GM21423 (cell line): ENCODE results near the gene RAD51B.
"Not testable (repeated sequence)": the region's sequence is repeated elsewhere in the genome, so short reads cannot be mapped to it uniquely, and the experiment has no call there.

Experiments used
- ATAC-seq: cut with Tn5 transposase; IDR thresholded peaks from one replicate; pipeline ENCODE4 v1.9.1; 2021; ENCODE audit warnings: mild to moderate bottlenecking, moderate library complexity; ENCODE audit not compliant: unreplicated experiment

Gene RAD51B

DNA sequence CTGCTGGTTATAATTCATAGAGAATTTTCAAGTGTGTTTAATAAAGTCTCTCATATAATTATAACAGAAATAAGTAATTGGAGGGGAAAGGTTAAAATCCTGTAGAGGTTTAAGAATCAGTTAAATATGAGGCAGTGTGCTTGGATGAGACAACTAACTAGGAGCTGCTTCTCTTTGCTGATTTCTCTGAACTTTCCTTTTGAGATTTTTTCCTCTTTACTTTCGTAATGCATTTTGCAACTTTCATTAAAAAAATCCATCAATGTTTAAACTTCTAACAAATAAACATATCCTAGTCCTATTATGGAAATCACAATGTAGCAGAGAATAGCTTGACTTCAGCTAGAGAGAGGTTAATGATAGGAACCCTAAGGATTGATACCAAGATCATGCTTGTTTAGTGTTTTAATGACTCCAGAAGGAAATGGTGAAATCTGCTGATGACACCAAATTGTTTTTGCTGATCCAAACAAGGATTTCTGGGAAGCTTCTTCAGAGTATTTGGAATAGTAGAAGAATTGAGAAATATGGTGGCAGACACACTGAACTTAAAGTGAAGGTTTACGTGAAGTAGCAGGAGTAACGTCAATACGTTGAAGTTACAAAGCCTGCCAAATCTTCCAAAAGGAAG, 122.6 kb downstream of the RAD51B start:
- no peak for ATAC-seq

DNA sequence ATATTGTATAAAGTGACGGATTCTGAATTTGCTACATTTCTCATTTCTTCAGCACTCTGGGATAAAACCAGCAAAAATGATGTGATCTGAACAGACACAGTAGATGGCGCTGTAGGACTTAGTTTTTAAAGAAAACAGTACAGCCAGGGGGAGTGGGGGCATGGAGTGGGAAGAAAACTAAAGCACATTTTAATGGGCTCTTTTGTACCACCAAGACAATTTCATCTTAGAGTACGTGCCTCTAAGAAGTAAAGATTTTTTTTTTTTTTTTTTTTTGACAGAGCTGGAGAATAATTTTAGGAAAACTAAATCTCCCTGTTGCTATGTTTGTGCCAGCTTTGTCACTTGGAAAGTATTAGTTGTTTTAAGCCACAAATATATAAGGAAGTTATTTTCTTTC, 124.4 kb downstream of the RAD51B start:
- ATAC-seq, result no peak

DNA sequence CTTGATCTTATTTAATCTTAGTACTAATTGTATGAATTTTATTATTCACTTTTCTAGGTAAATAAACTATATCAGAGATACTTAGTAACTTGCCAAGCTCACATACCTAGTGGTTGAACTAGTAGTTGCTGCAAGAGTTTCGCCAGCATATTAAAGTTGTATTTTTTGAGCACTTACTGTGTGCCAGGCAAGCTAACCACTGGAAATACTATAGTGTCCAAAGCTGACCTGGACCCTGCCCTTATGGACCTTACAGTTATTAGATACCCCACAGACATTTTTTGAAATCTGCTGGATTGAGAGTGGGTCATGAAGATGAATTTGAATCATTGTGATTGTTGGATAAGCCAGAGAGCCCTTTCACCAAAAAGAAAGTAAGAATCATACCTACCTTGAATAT, 125.0 kb downstream of the RAD51B start:
- ATAC-seq, result no peak

DNA sequence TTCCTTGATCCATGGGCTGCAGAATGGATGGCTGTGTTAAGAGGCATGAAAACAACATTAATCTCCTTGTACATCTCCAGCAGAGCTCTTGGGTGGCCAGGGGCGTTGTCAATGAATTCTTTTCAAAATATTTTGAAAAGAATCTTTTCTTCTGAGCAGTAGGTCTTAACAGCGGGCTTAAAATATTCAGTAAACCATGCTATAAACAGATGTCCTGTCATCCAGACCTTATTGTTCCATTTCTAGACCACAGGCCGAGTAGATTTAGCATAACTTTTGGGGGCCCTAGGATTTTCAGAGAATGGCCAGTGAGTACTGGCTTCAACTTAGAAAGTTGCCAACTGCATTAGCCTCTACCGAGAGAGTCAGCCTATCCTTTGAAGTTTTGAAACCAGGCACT, 130.2 kb downstream of the RAD51B start:
- no peak for ATAC-seq

DNA sequence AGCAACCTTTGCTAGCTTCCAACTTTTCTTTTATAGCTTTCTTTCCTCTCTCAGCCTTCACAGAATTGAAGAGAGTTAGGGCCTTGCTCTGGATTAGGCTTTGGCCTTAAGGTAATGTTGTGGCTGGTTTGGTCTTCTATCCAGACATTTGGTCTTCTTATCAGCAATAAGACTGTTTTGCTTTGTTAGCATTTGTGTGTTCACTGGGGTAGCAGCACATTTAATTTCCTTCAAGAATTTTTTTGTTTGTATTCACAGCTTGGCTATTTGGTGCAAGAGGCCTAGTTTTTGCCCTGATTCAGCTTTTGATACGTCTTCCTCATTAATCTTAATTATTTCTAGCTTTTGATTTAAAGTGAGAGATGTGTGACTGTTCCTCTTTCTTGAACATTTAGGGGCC, 130.8 kb downstream of the RAD51B start:
- ATAC-seq, result no peak

DNA sequence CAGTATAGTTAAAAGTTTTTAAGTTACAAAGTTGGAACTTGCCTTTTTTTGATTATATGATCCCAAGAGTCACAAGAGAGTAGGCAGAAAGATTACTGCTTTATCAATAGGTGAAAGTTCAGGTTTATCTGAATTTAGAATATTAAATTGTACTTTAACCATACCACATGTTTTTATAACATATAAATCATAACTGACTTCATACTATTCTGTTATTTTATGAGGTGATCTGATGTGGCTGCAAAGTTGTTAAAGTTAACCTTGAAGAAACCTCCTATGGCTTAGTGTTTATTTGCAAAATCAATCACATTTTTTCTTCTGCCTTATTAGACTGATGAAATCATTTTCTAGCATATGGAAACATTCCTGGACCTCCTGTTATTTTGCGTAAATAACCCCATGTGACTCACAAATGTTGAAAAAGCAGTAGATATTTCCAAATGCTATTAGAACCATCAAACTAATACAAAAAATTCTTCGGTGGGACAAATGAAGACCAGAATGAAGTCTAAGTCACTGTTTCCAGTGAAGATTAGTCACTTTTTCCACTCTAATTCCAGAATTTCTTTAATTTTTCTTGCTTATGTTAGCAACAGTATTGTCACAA, 132.1 kb downstream of the RAD51B start:
- no peak for ATAC-seq

DNA sequence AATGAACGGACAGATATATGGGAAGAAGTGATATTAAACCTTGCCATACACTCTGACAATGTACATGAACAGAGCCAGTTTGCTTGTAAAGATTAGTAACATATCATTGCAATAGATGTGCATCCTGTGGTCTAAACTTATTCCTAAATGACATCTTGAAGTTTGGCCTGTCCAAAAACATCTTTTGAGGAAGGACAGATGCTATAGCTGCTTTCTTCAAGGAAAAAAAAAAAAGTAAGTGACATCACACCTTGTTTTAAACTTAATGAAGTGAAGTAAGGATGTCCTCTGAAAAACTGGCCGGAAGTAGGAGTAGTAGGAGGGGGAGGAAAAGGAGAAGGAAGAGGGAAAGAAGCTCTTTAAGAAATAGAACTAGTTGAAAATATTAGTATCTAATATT, 132.8 kb downstream of the RAD51B start:
- ATAC-seq, result no peak

DNA sequence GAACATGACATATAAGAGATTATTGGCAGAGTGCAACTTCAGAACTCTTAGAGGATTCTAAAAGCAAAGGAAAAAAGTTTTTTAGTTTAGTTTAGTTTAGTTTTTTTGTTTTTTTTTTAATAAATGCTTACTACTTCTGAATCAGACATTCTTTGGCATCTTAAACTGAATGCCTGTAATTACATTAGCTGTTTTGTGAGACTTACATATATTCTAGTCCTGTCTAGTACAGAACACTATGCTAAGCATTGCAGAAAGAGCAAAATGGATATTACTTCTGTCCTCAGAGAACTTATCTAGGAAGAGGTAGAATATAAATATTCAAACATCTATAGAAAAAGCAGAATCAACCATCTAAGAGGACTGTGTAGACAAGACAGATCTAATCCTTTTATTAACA, 133.2 kb downstream of the RAD51B start:
- no peak for ATAC-seq

DNA sequence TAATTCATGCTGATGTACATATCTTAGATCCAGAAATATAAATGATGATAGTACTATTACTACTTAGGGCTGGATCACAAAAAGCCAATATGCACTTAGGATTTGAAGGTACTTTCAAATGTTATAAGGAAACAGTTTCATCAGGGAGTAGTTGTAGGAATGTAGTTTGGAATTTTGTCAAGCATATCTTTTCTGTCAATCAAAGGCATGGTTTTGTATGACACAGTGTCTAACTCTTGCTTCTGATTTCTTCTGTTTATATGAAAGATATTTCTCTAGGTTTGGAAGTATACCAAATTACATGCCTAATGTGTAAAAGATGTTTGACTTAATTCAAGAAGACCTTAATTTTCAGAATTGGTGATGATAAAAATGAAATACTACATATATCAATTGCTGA, 135.7 kb downstream of the RAD51B start:
- ATAC-seq, result no peak

DNA sequence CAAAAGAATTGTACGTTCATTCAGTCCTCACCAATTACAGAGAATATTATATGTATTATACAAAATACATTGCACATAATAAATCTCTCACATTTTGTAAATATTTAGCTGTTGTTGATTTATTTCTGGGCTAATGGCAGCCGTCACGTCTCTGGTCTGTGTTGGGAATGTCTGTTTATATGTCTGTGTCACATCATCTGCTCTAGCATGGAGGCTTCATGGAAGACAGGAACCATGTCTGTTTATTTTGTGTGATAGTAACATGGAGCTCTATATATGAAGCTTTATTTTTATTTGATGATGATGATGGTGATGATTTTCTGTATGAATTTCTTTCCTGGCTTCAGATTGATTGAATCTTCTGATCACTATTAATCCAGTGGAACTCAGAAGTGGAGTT, 138.4 kb downstream of the RAD51B start:
- ATAC-seq, result no peak

DNA sequence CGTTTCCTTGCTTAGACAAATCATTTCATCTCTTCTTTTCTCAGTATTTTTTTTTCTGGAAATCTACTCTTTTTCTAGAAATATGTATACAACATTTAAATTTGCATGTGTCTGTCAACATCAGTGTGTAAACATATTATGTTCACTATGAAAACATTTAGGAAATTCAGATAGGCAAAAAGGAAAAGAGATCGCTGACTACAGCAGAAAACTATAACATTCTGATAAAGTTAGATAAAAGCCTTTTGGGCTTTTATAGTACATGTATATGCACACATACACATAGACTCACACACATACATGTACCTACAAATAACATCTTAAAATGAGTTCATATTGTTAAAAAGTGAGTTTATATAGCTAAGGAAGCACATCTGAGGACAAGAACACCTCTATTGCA, 142.1 kb downstream of the RAD51B start:
- no peak for ATAC-seq

DNA sequence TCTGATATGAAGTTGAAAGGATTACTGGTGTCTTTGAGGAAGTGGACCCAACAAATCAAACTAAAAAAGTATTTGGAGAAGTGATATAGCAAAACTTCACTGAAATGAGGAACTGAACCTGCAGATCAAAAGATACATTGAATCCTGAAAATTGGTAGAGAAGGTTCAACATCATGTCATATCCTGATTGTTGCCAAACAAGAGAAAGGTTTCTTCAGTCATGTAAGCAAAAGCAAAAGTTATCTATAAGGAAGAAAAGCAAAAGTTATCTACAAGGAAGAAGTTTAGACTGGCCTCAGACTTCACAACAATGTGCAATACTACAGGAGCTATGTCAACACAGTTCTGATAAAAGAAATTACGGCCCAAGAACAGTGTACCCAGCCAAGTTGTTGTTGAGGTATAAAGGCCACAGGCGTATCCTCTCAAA, 142.7 kb downstream of the RAD51B start:
- ATAC-seq, result no peak

DNA sequence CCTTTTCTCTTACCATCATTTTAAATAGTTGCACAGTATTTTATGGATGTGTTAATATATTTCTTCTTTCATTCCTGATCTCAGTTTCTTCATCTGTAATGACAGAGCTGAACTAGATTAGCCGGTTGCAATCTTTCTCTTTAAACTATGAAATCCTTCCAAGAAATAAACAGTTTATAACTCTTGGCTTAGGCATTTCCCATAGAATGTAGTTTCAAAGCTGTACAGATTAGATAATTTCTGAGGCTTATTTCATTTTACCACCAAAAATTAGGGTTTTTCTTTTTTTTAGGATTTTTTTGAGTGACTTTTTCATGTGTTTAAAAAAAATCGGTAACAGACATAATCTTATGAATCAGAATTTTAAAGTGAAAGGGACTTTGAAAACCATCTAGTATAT, 144.0 kb downstream of the RAD51B start:
- no peak for ATAC-seq

DNA sequence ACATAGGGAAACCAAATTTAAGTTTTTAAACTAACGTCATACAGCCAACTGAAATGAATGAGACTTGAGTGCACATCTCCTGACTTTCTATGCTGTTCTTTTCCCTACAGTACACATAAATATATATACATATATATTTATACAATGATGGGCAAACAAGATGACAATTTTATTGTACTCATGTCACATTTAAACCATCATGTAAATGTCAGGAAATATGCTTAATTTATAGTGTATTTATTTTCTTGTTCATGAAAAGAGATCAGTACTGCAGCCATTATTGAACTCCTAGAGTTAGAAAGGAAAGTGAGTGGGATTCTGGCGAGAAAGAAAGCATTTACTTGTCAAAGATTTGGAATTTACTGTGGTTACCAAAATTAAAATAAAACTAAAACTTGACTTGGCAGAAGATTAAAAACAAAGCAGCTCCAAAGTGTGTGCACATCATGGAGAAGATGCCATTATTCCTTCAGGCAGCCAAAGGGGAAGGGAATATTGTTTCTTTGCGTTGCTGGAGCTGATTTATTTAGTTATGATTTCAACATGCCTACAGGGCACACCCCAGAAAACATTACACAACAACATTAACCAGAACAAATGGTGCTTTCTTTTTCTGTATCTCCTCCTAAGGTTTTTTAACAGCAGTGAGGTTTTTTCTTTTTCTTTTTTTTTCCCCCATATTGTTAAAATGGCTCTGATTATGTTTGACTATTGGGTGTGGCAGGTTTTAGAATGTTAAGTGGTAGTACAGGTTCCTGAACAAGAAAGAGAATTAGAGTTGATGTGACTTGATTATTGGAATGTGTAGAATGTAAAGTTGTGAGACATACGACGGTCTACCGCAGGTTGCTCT, 144.6 kb downstream of the RAD51B start:
- ATAC-seq, result no peak

DNA sequence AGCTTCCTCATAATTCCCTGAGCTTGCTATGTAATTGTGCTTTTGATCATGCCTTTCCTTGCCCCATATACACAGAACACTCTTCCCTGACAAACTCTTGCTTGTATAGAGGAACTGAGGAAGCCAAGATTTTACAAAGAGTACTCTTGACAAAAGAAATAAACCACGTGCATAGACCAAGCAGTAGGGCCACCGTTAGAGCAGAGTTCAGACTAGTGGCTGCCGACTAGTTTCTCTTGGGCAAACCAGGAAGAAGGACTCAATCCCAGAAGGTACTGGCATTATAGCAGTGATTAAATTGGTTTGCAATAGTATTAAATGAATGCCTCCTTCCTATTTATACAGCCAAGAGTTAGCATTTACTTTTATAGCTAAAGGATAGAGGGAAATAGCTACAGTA, 146.1 kb downstream of the RAD51B start:
- no peak for ATAC-seq

DNA sequence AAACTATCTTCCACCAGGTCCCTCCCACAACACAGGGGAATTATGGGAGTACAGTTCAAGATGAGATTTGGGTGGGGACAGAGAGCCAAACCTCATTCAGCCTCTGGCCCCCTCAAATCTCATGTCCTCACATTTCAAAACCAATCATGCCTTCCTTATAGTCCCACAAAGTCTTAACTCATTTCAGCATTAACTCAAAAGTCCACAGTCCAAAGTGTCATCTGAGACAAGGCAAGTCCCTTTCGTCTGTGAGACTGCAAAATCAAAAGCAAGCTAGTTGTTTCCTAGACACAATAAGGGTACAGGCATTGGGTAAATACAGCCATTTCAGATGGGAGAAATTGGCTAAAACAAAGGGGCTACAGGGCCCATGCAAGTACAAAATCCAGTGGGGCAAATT, 147.6 kb downstream of the RAD51B start:
- ATAC-seq, result no peak

DNA sequence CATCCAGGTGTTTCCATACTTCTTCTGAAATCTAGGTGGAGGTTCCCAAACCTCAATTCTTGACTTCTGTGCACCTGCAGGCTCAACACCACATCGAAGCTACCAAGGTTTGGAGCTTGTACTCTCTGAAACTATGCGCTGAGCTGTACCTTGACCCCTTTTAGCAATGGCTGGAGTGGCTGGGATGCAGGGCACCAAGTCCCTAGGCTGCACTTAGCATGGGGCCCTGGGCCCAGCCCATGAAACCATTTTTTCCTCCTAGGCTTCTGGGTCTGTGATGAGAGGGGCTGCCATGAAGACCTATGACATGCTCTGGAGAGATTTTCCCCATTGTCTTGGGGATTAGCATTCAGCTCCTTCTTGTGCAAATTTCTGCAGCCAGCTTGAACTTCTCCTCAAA, 148.4 kb downstream of the RAD51B start:
- ATAC-seq, result not testable (repeated sequence)

DNA sequence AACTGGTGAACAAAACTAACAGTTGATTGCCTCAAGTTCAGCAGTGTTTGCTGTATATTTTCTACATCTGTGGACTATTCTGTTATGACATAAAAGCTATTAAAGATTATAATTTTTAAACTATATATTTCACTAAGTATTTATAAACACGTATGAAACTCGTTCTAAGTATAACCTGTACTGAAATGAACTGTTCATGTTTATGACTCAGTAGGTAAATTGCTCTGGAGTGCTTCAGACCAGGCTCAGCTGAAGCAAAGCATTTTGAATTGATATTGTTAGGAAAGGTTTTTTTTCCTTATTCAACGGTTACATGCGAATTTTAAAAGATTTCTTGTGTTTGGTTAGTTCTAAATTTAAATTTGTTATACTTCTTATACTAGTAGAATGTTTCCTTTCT, 151.3 kb downstream of the RAD51B start:
- ATAC-seq, result no peak

DNA sequence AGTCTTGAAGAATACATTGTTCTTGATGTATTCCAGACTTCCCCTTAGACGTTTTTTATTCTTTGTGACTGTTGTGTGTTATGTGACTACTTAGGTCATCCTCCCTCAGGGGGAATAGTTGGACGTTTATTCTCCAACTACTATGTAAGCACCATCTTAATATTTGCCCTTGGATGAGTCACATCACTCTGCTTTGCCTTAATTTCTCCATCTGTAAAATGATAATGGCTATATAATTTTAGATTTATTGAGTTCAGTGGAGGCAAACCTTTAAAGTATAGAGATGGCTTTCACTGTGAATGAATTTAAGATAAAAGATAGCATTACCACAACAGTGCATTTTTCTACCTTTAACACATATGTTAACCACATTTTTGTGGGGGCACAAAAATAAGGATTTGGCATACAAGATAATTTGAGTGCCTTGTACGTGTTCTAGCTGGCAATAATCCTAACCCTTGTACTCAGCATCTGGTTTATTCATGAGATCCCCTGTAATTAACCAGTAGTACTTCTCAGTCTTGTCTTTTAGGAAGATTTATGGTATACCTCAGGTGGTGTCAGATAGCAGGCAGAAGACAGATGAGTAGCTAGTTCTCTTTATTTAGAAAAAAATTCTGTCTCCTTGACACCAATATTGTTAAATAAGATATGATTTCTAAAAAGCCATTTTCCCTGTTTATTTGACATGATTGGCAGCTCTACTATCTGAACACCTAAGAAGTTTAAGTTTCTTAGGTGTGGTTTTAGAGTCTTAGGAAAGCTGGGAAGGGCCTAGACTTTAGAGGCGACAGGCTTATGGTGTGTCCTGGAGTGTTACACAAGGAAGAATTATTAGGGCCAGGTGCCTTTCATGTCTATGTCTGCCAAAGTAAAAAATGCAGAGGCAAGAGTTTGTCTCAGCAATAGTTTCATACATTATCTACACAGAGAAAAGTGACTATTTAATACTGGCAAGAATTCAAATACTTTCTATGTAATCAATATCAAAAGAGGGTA, 152.3 kb downstream of the RAD51B start:
- no peak for ATAC-seq

DNA sequence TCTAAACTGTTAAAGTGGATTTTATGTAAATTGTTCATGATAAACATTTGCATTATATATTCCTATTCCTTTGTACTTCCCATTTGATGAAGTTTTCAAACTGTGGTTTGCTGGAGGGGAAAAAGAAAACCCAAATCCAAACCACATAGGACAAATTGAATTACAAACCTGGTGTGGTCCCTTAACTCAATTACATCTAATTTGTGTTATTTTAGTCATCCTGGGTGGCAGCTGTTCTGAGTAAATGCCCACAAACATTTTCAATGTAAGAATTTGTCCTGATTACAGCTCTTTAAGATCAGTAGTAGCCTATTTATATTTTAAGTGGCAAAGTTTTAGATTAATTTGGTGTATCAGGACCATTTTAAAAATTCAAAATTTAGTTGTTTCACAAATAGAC, 153.9 kb downstream of the RAD51B start:
- no peak for ATAC-seq

DNA sequence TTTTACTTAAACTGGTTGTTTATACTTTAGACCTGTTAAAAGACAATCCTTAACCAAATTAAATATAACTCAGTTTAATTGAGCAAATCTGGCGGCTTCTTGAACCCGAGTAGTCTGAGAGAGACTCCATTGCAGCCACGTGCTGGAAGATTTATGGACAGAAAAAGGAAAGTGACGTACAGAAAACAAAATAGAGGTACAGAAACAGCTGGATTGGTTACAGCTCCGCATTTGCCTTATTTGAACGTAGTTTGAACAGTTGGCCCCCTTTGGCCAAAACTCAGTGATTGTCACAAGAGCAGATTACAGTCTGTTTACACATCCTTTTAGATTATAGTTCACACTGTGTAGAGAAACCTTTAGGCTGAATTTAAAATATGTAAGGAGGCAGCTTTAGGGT, 155.9 kb downstream of the RAD51B start:
- ATAC-seq, result no peak
